HG02623 (cell line): Measurements from ENCODE around the gene SMIM35.

Experiments
- ATAC-seq: cut with Tn5 transposase; IDR thresholded peaks from one replicate; pipeline ENCODE4 v1.9.1; 2021; ENCODE audit warnings: moderate library complexity; ENCODE audit not compliant: unreplicated experiment

SMIM35 gene

DNA sequence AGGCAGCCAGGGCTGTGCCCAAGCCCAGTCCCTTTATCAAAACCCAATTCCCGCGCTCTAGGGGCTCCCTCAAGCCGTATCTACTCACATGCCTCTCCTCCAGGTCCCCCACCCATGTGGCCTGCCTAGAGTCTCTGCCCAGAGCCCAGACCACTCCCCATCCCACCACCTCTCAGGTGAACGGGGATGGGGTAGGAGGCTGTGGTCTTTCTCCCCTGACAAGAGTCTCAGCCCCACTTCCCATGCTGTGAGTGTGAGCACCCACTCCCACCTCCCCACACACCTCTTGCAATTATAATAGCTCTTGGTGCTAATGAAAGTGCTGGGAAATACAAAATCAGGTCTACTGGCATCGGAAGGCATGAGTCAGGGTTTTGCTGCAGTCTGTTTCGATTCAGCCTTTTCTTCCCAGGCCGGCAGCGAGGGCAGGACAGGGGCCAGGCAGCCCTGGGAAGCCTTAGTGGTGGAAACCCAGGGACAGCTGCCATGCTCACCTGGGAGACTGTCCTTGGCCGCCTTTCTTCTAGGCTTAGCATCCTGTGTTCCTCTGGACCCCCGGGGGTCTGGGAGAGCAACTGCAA is 26.6 kb downstream of the SMIM35 start:
- no peak for ATAC-seq

DNA sequence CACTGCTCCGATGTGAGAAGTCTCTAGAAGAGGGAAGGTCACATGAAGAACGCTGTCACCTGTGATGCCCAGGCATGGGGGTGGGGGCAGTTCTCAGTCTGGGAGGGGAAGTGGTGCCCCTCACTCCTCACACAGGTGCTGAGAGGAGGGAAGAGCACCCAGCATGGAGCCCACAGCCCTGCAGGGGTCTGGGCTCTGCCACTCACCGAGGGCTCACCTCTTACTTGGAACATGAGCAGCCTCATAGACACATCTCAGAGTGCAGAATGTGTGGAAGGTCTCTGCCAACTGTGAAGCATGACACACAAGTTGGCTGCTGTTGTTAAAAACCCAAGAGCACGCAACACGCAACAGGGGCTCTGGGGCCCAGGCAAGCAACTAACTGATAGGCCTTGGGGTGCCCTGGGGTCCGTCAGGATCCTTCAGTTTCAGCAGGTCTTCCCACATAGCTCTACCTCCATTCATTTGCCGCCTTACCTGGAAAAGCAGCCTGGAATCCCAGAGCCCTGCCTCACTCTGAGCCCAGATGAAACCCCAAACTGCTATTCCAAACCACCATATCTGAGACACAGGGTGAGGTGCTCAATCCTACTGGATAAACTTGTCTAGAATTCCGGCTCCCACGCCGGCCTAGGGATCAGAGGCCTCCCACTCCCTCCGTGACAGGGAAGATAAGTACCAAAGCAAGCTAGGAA is 27.4 kb downstream of the SMIM35 start:
- ATAC-seq = no peak

DNA sequence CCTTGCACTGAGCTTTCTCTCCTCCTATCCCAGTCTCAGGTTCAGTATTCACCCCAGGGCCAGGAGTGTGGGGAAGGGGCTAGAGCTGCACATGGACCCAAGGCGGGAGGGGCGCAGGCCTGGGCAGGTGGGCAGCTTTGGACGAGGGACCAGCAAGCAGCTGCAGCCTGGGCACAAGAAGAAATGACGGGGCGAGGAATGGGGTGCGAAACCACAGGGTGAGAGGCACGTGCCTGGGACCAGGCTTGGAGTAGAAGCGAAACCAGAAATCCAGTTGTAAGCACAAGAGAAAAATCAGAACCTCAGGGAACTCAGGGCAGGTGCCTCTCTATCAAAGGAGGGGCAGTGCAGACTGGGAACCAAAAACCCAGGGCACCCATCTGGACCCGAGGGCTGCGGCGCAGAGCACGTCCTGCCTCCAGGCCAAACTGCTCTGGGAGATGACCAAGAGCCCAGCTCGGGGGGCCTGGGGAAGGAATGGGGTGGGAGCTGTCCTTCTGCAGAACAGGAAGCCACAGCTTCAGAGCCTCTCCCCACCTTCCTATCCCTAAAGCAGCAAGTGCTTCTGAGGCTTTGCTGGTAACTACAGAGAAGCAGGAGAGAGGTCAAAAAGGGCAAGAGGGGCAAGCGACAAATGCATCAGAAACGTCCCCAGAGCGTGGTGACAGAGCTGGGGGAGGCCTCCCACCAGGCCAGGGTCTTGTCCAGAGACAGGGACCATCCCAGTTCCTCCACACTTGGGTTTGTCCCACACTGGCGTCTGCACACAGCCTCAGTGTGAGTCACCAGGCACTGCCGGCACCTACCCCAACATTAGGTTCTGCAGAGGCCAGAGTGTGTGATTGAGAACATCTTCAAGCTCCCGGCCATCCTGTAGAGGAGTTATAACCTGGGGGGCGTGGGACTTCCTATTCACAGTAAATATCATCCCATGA is 28.2 kb downstream of the SMIM35 start:
- no peak for ATAC-seq

DNA sequence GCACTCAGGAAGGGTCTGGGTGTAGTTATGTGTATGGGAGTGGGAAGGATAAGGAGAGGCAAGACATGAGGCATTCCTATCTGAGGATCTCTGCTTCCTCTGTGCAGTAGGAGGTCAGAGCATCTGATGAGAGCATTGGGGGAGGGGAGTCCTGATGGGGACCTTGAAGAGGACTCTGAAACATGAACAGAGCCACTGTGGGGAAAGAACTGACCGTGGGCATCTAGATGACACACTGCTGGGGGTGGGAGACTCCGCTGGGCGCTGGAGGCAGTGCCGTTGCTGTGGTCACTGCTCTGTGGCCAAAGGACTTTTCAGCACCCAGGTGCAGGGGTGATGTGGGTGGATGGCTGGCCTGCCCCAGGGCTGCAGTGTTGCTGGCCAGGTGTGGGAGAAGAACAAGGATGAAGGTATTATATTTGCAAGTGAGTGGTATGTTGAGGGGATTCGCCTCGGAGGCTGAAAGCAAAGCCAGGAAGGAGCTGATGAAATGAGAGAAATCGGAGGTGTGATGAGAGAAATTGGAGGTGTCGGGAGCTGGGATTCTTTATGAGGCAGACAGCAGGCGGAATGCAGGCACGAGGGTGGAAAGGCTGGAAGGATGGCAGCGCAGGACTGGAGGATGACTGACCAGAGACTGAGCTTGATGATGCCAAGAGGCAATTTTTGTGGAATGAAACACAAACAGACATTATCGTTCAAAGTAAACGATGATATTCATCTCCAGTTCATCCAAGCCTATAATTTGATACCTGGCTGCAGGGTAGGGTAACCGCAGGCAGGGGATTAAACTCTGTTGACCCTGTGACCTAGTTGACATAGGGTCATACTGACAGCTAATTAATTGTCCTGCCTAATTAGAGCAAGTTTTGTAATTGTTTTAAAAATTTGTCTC is 29.3 kb downstream of the SMIM35 start:
- no peak for ATAC-seq

DNA sequence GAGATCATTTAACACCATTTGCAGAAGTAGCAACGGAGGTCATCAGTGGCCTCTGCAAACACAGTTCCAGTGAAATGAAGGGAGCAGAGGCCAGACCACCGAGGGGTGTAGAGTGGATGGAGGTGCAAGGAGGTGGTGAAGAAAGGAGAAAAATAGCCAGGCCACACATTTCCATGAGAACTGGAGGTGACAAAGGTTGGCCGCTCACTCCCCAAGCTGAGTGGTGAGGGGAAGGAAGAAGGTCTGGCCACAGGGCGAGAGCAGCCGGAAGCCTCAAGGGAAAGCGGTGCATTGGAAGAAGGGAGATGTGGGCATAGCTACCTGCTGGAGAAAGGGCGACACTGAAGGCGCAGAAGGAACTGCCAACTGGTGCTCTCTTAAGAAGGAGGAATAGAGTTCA is 30.0 kb downstream of the SMIM35 start:
- ATAC-seq = no peak

GRCh38 chr11:118055966-118056365 is 30.8 kb downstream of the SMIM35 start:
- ATAC-seq = no peak

- no peak for ATAC-seq
Measured at GRCh38 chr11:118054712-118055640, 31.8 kb downstream of the SMIM35 start.

DNA sequence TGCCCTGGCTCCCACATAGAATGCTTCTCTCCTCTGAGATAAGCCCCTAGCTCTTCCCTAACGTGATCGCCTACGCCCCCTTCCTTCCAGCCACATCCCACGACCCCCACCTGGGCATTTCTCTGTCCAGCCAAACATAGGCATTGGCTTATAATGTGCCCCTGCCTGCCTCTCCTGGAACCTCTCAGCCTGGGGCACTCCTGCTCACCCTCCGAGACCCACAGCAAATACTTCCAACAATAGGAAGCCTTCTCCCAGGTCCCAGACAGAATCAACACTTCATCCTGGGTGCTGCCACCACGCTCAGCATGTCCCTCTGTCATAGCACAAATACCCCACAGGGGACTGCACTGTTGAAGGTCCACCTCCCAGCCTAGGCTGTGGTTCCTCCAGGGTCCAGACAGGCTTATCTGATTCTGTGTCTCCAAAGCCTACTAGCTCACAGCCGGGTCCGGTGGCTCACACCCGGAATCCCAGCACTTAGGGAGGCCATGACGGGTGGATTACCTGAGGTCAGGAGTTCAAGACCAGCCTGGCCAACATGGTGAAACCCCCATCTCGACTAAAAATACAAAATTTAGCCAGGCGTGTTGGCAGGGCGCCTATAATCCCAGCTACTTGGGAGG is 34.1 kb downstream of the SMIM35 start:
- ATAC-seq = no peak

GRCh38 chr11:118051611-118052461 is 34.9 kb downstream of the SMIM35 start:
- ATAC-seq = no peak

DNA sequence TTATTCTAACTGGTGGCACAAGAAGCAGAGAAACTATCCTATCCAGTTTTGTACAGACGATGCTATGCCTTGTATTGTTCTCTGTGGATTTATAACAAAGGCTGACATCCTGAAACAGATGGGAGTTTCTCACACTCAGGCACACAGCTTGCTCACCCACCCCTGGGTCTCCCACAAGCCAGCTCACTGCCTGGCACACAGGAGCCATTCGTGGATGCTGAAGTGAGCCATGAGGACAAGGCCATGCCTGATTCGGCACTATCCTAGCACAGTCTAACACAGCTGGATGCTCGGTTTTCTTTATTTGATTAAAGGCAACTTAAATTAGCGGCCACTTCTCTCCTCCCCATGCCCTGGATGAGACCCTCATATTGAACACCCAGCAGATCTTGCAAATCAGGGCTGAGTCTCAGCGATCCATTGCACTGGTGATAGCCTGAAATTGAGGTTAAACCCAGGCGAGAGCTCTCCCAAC is 35.6 kb downstream of the SMIM35 start:
- ATAC-seq = no peak

GRCh38 chr11:118050208-118050891 is 36.4 kb downstream of the SMIM35 start:
- no peak for ATAC-seq

GRCh38 chr11:118049771-118050170 is 37.0 kb downstream of the SMIM35 start:
- ATAC-seq = no peak

DNA sequence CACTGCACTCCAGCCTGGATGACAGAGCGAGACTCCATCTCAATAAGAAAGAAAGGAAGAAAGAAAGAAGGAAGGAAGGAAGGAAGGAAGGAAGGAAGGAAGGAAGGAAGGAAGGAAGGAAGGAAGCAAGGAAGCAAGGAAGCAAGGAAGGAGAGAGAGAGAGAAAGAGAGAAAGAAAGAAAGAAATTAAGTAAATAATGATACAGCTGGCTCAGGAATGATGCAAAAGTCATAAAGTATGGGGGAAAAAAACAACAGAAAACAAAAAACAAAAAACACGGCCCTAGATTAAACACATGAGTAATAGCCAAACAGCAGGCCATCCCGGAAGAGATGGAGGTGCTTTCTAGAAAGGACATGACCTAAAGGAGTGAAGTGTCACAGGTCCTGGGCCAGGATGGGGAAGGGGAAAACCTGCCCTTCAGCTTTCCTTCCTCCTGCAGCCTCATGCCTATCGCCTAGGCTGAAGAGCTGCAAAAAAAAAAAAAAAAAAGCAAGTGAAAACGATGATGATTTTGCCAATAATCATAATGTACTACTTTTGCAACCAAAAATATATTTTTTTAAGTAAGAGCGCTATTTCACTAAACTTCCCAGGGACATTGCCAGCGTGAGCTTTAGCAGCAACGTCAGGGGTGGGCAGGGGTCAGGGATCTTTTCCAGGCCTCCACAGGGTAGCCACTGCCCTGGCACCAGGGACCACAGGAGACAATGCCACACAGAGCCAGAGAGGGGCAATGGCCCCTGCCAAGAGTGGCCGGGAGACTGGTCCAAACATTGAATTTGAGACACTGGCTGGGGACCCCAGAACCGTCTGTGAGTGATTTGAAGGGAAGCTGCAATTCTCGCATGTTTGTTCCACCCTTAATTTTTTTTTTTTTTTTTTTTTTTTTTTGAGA is 38.0 kb downstream of the SMIM35 start:
- no peak for ATAC-seq

- ATAC-seq = no peak
Measured at GRCh38 chr11:118047749-118048148, 39.0 kb downstream of the SMIM35 start.

DNA sequence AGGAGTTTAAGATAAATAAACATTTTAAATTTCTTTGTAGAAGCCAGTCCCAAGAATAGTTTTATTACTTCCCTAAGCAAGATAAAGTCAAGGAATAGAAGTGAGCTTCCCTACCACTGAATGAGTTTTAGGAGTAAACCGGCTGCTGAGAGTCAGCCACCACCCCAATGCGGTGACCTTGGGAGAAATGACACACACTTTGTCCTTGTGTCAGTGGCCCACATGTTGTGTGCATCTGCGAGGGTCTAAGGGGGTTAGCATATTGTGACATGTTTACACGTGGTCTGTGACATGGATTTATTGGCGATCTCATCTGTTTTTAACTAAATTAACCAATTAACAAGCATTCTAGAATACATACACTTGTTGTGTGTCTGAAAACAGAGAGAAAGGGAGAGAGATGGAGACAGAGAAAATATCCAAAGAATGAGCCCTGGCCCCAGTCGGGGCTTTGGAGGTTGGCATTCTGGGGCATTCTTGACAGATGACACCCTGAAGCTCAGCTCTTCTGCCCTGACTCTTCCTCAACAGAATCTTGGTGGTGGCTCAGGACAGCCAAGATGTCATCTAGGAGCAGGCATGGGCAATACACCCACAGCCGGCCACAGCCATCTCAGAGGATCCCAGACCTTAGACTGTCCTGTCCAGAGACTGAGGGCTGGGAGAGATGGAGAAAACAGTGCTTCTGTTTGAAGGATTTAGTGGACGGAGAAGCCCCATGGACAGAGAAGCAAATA is 39.6 kb downstream of the SMIM35 start:
- ATAC-seq = no peak
